GM21367 (cell line): Measurements from ENCODE around the gene MIOX.
A peak's percentile ranks its signal among the peaks of the same experiment; 100 is the strongest.

ENCODE experiments used
- ATAC-seq: cut with Tn5 transposase; IDR thresholded peaks from one replicate; pipeline ENCODE4 v1.9.1; 2021; ENCODE audit not compliant: unreplicated experiment

MIOX gene

DNA sequence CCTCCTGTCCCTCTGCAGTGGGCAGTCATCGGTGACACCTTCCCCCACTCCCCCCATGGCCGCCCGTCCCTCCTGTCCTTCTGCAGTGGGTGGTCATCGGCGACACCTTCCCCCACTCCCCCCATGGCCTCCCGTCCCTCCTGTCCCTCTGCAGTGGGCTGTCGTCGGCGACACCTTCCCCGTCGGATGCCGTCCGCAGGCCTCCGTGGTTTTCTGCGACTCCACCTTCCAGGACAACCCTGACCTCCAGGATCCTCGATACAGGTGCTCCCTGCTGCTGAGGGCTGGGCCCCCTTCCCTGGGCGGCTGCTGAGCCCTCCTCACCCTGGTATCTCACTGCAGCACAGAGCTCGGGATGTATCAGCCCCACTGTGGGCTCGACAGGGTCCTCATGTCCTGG lies 2.2 kb downstream of the MIOX start:
- no peak for ATAC-seq

DNA sequence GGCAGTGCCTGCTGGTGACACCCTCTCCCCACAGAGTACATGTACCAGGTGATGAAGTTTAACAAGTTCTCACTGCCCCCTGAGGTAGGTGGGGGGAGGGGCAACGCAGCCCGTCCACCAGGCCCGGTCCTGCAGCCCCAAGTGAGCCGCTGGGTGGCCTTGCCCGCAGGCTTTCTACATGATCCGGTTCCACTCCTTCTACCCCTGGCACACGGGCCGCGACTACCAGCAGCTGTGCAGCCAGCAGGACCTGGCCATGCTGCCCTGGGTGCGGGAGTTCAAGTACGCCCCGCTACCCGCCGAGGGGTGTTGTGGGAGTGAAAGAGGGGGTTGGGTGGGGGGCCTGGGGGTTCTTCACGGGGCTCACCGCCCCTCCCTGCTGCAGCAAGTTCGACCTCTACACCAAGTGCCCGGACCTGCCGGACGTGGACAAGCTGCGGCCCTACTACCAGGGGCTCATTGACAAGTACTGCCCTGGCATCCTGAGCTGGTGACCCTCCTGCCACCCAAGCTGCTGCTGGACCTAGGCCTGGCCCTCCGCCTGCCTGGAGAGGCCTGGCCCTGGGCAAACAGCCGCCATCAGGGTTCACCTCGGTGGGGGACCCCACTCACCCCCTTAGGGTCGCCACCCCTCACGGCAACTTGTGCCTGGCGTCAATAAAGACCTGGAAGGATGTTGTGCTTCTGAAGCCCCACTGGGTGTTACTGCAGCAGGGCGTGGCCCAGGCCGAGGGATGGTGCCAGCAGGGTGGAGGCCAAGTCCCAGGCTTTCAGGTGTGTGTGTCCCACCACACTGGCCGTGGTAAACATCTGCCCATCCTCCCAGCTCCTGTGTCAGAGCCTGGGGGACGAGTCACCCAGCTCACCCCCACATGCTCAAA lies 2.9 kb downstream of the MIOX start:
- ATAC-seq: no peak

DNA sequence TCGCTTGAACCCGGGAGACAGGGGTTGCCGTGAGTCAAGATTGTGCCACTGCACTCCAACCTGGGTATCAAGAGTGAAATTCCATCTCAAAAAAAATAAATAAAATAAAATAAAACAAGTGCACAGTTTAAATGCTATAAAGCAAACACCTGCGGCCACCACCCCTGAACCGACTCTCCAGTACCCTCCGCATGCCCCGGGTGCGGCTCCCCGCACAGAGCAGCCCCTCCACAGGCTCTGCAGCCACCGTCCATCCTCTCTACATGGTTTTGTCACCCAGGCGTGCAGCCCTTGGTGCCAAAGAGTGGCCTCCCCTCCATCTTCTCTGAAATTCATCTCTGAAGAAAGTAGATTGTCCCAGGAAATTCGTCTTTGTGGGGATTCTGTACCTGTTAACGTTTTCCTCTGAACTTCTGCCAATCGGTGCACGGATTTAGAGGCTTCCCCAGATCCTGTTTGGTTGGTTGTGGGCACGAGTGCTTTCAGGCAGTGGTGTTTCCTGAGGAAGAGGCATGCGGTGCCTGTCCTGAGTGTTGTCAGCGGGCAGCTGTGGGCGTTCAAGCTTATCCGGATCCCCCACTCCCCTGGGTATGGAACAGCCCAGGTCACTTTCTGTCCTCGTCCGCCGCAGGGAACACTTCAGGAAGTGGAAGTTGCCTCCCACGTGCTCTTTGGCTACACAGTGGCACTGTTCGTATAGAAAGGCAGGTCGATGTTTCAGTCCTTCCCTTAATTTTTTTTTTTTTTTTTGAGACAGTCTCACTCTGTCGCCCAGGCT lies 4.1 kb downstream of the MIOX start:
- ATAC-seq: no peak

DNA sequence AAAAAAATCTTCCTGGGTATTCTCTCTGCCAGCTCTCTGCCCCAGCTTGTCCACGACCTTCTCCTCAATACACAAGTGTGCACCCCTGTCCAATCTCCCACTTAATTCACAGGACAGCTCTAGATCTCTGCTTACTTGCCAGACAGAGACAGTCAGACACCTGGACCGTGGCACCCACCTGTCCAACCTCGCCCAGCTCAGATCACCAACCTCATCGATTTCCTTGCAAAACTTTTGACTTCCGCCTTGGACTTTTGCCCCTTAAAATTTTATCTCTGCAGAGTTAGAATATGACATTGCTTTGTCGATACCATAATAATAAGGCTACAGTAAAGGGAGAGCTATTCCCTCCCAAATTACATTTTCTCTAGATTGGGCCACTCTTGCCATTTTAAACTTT lies 10.4 kb downstream of the MIOX start:
- ATAC-seq: no peak

DNA sequence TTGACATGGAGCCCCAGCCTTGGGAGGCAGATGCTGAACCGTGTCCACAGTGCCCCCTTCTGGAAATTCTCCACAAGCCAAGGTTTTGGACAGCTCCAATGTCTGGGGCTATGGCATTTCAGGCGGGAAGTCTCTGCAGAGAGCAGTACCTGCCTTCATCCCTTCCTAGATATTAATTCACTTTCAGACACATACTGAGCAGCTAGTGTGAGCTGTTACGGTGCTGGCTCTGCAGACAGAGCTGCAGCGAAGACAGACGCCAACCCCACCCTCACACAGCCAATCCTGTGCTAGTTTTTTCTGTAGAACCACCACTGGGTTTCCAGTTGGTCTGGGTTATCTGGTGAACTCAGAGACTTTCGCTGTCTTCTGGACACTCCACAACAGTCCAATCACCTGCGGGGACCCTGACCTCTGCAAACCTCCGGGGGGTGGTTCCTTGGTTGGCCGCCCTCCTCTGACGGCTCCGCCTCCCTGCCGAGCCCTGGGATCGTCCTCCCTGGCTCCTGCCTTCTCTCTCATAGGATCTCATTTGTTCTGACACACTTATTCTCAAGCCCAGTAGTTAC lies 11.7 kb downstream of the MIOX start:
- no peak for ATAC-seq

DNA sequence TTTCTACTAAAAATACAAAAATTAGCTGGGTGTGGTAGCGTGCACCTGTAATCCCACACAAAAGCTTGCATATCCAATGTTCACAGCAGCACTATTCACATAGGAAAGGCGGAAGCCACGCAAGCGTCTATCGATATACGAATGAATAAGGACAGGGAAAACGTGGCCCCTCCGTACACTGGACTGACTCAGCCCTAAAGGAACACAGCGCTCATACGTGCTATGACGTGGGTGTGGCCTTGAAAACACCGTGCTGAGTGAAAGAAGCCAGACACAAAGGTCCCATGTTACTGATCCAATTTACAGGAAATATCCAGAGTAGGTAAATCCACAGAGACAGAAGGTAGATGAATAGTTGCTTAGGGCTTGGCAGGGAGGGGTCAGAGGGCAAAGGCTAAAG lies 13.8 kb downstream of the MIOX start:
- no peak for ATAC-seq

DNA sequence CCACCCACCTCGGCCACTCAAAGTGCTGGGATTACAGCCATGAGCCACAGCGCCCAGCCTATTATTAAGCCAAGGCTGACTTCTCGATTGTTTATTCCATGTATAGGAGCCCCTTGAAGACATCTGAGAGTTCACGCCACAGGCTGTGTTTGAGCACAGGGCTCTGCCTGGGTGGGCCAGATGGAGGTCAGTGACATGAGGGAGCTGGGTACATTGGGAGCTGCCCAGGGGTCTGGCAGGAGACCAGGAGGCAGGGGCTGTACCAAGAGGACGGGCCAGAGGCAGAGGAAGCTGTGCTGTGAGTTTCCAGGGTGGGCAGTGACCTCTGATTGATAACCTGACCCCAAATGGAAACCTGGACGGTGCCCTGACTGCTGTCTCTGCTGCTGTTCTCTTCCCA lies 15.4 kb downstream of the MIOX start:
- ATAC-seq: no peak

DNA sequence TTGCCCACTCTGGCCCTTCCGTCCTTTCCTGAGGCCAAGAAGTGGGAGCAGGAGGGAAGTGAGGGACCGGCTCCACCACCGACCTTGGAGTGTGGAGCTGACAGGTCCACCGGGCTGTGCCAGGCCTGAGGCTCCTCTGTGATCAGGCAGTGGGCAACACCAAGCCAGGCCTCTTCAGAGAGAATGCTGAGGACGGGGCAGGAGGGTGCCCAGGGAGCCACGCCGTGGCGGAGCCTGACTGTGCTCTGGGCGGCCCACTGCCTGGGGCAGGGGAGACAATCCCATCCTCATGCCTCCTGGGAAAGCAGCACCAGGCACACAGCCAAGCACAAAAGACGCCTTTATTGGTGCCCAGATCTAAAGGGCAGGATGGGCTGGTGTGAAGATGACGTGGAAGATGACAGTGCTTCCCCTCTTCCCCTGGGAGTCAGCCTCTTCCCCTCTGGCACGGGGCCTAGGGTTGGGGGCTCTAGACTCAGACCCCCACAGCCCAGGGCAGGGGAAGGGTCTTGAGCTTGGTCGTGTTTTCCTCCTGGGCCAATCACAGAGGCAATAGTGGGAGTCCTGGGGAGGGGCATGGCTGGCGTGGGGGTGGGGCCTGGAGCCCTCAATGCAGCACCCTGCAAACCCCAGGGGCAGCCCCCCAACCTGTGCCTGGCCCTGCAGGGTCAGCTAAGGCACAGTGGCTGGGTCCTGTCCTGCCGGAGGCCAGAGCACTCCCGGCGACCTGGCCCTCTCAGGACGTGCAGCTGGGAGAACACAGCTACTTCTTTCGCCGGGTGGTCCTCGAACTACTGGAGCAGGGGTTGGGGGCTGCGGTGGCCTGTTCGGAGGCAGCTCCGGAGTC lies 16.2 kb downstream of the MIOX start:
- ATAC-seq: no peak

DNA sequence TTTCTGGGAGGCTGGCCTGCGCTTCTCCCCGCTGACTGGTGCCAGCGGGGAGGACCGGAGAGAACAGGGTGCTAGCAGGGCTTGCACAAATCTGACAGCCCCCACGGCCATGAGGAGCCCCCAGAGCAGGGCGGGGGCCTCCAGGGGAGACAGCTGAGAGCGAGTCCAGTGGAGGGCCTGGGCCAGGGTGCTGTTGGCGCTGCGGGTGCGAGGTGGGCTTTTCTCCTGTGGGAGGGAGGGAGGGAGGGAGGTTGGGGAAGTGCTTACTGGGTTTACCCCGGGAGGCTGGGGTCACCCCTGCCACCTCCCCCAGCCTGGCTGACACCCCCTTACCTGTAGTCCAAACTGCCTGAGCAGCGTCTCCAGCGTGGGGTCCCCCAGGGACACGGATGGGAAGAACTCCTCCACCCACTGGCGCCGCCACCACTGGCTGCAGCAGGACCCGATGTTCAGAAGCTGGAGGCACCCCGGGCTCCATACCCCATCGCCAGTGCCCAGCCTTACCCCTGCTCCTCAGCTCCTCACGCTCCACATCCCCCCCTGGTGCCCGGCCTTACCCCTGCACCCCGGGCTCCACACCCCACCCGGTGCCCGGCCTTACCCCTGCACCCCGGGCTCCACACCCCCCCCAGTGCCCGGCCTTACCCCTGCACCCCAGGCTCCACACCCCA lies 17.0 kb downstream of the MIOX start:
- no peak for ATAC-seq

DNA sequence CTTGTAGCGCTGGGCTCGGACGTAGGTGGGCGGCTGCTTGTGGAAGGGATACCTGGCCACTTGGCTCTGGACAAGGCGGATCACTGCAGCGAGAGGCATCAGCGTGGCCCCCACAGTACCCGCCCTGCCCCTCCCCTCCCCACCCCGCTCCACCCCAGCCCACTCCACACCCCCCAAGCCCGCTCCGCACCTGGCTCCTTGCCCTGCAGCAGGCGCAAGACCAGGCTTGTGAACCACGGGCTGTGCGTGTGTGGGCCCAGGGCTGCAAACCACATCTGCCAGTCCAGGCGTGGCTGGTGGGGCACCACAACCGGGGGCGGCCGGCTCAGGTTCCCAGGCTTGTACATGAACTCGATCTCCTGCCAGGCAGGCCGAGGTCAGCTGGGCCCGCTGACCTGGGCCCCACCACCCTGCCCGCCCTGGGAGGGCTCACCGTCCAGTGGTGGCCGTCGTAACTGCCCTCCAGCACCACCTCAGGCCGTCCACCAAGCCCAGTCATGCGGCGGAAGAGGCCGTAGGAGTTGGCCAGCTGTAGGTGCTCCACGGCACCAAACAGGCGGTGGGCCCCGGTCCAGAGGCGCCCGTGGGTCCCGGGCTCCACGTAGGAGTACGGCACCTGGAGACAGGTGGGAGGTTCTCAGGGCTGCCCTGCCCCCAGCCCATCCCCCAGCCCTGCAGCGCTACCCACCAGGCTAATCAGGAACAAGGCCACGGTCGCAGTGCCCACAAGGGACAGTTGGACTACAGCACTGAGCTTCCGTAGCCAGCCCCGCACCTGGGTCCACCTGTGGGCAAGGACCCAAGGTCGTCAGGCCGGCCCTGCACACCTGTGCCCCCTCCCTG lies 17.9 kb downstream of the MIOX start:
- ATAC-seq: no peak

DNA sequence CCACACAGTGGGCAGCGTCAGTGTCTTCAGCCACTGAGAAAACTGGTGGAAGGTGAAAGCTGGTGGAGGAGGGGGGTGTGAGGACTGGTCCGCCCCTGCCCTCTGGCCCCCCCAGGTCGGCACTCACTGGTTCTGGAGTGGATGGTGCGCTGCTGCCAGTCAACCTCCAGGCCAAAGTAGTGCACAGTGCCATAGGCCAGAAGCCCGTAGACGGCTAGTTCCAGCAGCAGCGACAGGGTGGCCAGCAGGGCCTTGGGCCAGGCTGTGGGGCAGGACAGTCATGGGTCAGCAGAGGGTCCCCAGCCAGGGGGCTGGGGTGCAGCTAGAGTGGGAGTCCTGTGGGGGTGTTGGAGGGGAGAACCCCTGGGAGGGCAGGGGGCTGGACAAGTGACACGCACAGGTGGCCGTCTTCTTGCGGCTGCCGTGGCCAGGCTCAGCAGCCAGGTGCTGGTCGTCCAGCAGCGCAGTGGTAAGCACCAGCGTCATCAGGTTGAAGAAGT lies 18.7 kb downstream of the MIOX start:
- no peak for ATAC-seq

DNA sequence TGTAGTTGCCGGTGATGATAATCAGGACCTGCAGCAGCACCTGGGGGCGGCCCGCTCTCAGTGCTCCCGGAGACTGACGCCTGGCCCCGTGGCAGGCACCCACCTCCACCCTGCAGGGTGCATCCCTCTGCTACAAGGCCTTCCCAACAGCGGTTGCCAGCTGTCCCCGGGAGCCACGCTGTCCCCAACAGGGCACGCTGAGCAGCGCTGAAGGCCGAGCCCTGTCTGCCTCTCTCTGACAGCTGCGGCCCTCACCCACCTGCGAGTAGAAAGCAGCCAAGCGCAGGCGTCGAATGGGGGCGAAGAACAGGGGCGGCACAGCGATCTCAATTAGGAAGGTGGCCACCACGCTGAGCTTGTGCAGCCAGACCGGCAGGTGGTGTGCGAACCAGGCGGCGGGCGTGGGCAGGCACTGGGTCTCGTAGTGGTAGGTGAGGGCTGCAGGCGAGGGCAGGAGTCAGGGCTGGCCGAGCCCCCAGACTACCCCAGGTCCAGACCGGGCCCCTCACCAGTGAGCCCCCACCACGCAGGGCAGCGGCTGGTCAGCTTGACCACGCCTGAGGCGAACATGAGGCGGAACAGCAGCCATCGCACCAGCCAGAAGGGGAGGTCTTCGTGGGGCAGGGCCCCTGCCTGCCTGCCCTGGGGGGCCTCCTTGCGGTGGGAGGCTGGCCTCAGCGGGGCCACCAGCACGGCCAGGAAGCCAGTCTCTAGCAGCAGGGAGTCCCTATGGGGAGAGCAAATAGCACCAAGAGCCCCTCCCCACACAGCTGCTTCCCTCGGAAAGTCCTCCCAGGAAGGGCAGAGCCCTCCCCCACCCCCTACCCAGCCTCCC lies 19.3 kb downstream of the MIOX start:
- ATAC-seq: no peak

DNA sequence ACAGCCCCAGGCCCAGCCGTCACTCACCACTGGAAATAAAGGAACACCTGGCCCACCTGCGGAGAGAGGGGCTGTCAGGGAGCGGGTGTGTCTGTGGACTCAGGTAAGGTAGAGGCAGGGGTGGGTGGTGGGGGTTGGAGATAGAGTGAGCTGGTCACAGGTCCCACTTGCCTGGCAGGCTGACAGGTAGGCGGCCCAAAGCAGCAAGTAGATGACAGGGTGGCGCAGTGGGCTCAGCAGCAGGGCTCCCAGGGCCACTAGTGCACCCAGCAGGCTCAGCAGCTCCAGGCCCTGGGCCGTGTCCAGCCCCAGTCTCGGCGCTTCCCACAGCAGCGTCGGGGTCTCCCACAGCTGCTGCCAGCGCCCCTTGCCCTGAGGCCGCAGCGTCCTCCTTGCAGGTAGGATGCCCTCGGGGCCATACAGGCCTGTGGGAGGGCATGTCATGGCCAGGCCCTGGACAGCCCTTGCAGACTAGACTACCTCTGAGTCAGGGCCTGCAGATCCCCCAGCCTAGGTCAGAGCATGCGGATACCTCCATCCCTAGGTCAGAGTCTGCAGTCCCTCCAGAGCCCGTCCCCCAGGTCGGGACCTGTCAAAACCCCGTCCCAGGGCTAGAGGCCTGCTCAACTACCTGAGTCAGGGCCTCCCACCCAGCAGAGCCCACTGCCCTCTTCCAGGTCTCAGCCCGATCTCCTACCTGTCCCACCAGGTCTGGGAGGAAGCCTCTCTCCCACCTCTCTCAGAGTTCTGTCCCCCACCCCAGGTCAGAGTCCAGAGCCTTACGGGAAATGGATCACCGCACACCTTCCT lies 20.2 kb downstream of the MIOX start:
- ATAC-seq: no peak

DNA sequence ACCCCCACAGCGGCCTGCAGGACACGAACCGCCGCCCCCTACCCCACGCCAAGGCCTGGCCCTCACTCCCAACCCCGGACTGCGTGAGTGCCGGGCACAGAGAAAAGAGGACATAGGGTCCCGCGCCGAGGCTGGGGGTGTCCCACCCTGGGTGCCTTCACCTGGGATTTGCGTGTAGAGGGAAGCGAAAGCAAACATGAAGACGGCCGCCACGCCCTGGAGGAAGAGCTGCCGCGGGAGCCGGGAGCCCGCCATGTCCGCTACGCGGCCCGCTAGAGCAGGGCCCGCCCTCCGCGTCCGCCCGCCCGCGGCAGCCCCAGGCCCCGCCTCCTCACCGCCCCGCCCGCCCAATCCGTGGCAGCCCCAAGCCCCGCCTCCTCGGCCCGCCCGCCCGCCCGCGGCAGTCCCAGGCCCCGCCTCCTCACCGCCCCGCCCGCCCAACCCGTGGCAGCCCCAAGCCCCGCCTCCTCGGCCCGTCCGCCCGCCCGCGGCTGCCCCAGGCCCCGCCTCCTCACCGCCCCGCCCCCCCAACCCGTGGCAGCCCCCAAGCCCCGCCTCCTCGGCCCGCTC lies 20.8 kb downstream of the MIOX start, which contains the start of gene LMF2:
TSS of gene LMF2 (minus strand) at position 282 of the 570 bp plus-strand sequence. CDS start at position 255, 27 bp downstream.
- ATAC-seq: peak; percentile 34

DNA sequence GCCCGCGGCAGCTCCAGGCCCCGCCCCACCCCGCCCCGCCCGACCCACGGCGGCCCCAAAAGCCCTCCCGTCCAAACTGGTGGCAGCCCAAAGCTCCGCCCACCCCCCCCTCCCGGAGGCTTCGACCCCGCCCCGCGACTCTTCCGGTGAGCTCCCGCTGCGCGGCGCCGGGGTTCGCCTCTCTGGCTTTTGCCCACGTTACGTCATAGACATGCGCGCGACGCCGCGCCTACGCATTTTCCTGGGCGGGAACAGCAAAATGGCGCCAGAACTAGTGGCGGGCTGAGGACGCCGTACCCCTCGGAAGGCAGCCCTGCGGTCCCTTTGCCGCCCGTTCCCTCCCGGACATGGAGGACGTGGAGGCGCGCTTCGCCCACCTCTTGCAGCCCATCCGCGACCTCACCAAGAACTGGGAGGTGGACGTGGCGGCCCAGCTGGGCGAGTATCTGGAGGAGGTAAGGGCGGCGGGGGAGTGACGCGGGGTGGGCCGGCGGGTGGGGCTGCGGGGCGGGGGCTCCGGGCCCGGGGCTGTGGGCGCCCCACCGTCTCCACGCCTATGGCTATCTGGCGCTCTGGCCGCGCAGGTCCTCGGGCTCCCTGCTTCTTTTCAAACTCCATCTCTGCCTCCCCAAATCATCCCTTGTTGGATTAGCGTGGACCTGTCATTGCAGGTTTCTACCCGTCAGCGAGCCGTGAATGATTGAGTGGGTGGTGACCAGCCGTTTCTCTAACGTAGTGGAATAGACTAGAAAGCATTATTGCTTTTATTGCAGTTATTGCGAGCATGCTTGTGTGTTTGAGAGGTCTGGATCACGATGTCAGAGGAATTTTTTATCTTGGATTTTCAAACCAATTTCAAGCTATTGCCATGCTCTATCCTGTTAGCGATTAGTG lies 21.6 kb downstream of the MIOX start, which contains the start of gene NCAPH2:
TSS of gene NCAPH2 (plus strand) at position 234 of the 894 bp plus-strand sequence. CDS start at position 348, 114 bp downstream.
- peak; percentile 49 for ATAC-seq

DNA sequence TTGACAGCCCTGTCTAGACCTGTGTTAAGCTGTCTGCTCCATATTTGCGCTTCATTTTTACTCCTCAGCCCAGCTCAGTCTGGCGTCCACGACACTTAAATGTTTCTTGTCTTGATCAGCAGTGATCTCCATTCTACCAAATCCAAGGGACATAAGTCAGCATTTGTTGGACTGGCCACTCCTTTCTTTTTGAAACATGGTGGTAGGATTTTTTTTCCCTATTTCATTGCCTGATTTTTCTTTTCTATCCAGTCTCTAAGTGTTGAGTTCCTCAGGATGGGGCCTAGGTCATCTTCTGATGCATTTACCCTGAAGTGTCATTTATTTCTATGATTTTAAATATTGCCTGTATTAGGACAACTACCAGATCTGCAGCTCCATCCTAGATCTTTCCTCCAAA lies 22.2 kb downstream of the MIOX start:
- ATAC-seq: no peak
